ENCODE measurements around the gene GNG7.
A peak's percentile ranks its signal among the peaks of the same experiment; 100 is the strongest.
"Not testable (repeated sequence)": the region's sequence is repeated elsewhere in the genome, so short reads cannot be mapped to it uniquely, and the experiment has no call there.

The GNG7 gene

GRCh38 chr19:2643123-2643737 lies 59.3 kb downstream of the GNG7 start:
- not testable (repeated sequence) for DNase-seq (ENCODE audit: low read depth, low spot score)

GRCh38 chr19:2641332-2641698 lies 61.2 kb downstream of the GNG7 start:
- DNase-seq (ENCODE audit: low read depth, low spot score), result no peak

- no peak for DNase-seq (ENCODE audit: low read depth, low spot score)
Observed at GRCh38 chr19:2640563-2641331, 61.7 kb downstream of the GNG7 start.

GRCh38 chr19:2639999-2640398 lies 62.5 kb downstream of the GNG7 start:
- no peak for DNase-seq (ENCODE audit: low read depth, low spot score)

GRCh38 chr19:2638417-2638940 lies 64.0 kb downstream of the GNG7 start:
- no peak for DNase-seq (ENCODE audit: low read depth, low spot score)

GRCh38 chr19:2636897-2637683 lies 65.4 kb downstream of the GNG7 start:
- DNase-seq (ENCODE audit: low read depth, low spot score), result peak; percentile 93

- no peak for DNase-seq (ENCODE audit: low read depth, low spot score)
Observed at GRCh38 chr19:2636141-2636896, 66.2 kb downstream of the GNG7 start.

GRCh38 chr19:2634960-2635359 lies 67.5 kb downstream of the GNG7 start:
- DNase-seq (ENCODE audit: low read depth, low spot score), result no peak

- no peak for DNase-seq (ENCODE audit: low read depth, low spot score)
Observed at GRCh38 chr19:2634228-2634951, 68.1 kb downstream of the GNG7 start.

- no peak for DNase-seq (ENCODE audit: low read depth, low spot score)
Observed at GRCh38 chr19:2633693-2634075, 68.8 kb downstream of the GNG7 start.

- no peak for DNase-seq (ENCODE audit: low read depth, low spot score)
Observed at GRCh38 chr19:2631213-2631821, 71.2 kb downstream of the GNG7 start.

GRCh38 chr19:2630352-2631001 lies 72.0 kb downstream of the GNG7 start:
- DNase-seq (ENCODE audit: low read depth, low spot score), result no peak

- DNase-seq (ENCODE audit: low read depth, low spot score), result no peak
Observed at GRCh38 chr19:2629491-2630351, 72.8 kb downstream of the GNG7 start.

- DNase-seq (ENCODE audit: low read depth, low spot score), result no peak
Observed at GRCh38 chr19:2628597-2628996, 73.9 kb downstream of the GNG7 start.

- no peak for DNase-seq (ENCODE audit: low read depth, low spot score)
Observed at GRCh38 chr19:2627855-2628254, 74.6 kb downstream of the GNG7 start.

- no peak for DNase-seq (ENCODE audit: low read depth, low spot score)
Observed at GRCh38 chr19:2627319-2627829, 75.1 kb downstream of the GNG7 start.

- no peak for DNase-seq (ENCODE audit: low read depth, low spot score)
Observed at GRCh38 chr19:2625434-2625833, 77.1 kb downstream of the GNG7 start.

- peak; percentile 86 for DNase-seq (ENCODE audit: low read depth, low spot score)
Observed at GRCh38 chr19:2624537-2625091, 77.9 kb downstream of the GNG7 start.

GRCh38 chr19:2623798-2624197 lies 78.7 kb downstream of the GNG7 start:
- DNase-seq (ENCODE audit: low read depth, low spot score), result no peak

Measured in ELF-1 (cell line).